SK-N-SH (cell line): ENCODE results near the gene SCTR.

Experiments used
- CTCF ChIP-seq: fragments of 200-600 bp; sonication (generic); IDR thresholded peaks from 2 replicates; pipeline ENCODE4 v1.6.1; 2017; ENCODE audit warnings: antibody characterized with exemption, mild to moderate bottlenecking, moderate library complexity
- EP300 ChIP-seq, 2 experiments: IDR thresholded peaks; 2 replicates each; pipeline versions ENCODE4 v1.4.0 to v1.6.1; 2012; ENCODE audit warnings: borderline replicate concordance in 1 of 2, low read depth in 1 of 2, low read length in 1 of 2
- GABPA ChIP-seq: IDR thresholded peaks from 2 replicates; pipeline ENCODE4 v1.4.0; 2012; ENCODE audit warnings: low read depth, mild to moderate bottlenecking
- MAX ChIP-seq: IDR thresholded peaks from 2 replicates; pipeline ENCODE4 v1.4.0; 2012; ENCODE audit warnings: low read depth
- MEF2A ChIP-seq: IDR thresholded peaks from 2 replicates; pipeline ENCODE4 v1.4.0; 2012; ENCODE audit warnings: low read depth, borderline replicate concordance
- NRF1 ChIP-seq: IDR thresholded peaks from 2 replicates; pipeline ENCODE4 v1.6.1; 2012; ENCODE audit warnings: low read depth, mild to moderate bottlenecking, low read length
- POLR2AphosphoS5 ChIP-seq: IDR thresholded peaks from 2 replicates; pipeline ENCODE4 v1.6.1; 2012; ENCODE audit warnings: low read depth, low read length
- RCOR1 ChIP-seq: fragments of 150-350 bp; IDR thresholded peaks from 2 replicates; pipeline ENCODE4 v1.6.1; 2017; ENCODE audit warnings: antibody characterized with exemption, low read length
- YY1 ChIP-seq: IDR thresholded peaks from 2 replicates; pipeline ENCODE4 v1.4.0; 2012; ENCODE audit warnings: low read depth, mild to moderate bottlenecking

- TF ChIP-seq MAX, result no peak
- TF ChIP-seq YY1, result no peak
- TF ChIP-seq GABPA, result no peak
- no peak for TF ChIP-seq MEF2A
- no peak for TF ChIP-seq EP300 (IDR thresholded peaks at IDR 0.05; ENCODE audit: borderline replicate concordance in 1 of 2, low read depth in 1 of 2, low read length in 1 of 2)
- no peak for TF ChIP-seq CTCF
- TF ChIP-seq RCOR1, result no peak
- no peak for TF ChIP-seq NRF1
- TF ChIP-seq POLR2AphosphoS5, result no peak
Observed at GRCh38 chr2:119544075-119544938, 20.0 kb upstream of the SCTR start, which contains the start of gene CFAP221.
